Endothelial cell of umbilical vein (primary cell): ENCODE results near the gene AKNA.

ENCODE experiments used
- CTCF ChIP-seq, 2 donors: IDR thresholded peaks; 1 replicate in 1 of 2; 2 replicates in 1 of 2; pipeline ENCODE4 v1.5.1; 2011; ENCODE audit warnings: low read length in 2 of 2, mild to moderate bottlenecking in 2 of 2, moderate library complexity in 2 of 2, control low read depth in 1 of 2, inconsistent platforms in 1 of 2, low read depth in 1 of 2; ENCODE audit not compliant: insufficient read depth in 1 of 2; ENCODE audit errors: extremely low read depth in 1 of 2
- EZH2 ChIP-seq: IDR thresholded peaks from 2 replicates; pipeline ENCODE4 v1.6.1; 2012; ENCODE audit warnings: borderline replicate concordance, low read depth, mild to moderate bottlenecking, moderate library complexity, low read length, inconsistent platforms; ENCODE audit not compliant: severe bottlenecking
- FOS ChIP-seq: IDR thresholded peaks from 2 replicates; pipeline ENCODE4 v1.6.1; 2011; ENCODE audit warnings: mild to moderate bottlenecking, low read length, moderate library complexity, borderline replicate concordance; ENCODE audit not compliant: insufficient read depth
- POLR2A ChIP-seq: IDR thresholded peaks from 2 replicates; pipeline ENCODE4 v1.6.1; 2012; ENCODE audit warnings: low read depth, mild to moderate bottlenecking, control low read depth, low read length
- POLR2AphosphoS5 ChIP-seq: IDR thresholded peaks from 2 replicates; pipeline ENCODE4 v1.6.1; 2012; ENCODE audit warnings: low read depth, mild to moderate bottlenecking, control low read depth, low read length, moderate library complexity; ENCODE audit not compliant: insufficient read depth
- TF ChIP-seq, protein P1 (sequence below): IDR thresholded peaks from 2 replicates; pipeline ENCODE4 v1.6.1; 2011; ENCODE audit not compliant: insufficient read depth, insufficient read length

DNA sequence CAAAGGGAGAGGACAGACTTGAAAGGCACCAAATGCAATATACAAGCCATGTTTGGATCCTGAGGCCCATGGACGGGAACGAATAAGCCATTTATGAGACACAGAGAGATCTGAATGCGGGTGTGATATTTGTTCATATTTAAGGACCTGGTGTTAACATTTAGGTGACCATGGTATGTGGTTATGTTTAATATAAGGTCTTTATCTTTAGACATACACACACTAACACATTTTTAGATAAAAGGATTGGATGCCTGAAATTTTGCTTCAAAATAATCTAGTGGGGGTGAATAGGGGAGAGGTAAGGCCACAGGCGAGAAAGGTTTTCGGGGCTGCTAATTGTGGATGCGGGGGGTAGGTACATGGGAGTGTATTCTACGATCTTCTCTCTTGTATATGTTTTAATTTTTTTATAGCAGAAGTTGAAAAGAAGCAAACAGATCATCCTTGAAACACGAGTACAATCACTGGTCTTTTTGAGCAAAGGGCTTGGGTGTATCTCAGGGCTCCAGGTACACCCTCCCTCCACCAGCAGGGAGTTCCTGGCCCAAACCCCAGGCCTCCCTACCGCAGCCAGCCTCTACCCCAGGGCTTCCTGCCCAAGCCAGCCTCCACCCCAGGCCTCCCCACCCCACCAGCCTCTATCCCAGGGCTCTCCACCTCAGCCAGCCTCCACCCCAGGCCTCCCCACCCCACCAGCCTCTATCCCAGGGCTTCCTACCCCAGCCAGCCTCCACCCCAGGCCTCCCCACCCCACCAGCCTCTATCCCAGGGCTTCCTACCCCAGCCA is 12.2 kb downstream of the AKNA start:
- TF ChIP-seq EZH2 (no peak), POLR2AphosphoS5 (no peak), POLR2A (no peak), CTCF (IDR thresholded peaks at IDR 0.05; ENCODE audit: extremely low read depth in 1 of 2, insufficient read depth in 1 of 2, low read depth in 1 of 2, low read length in 2 of 2) (no peak), FOS (no peak)
- TF ChIP-seq, protein P1, sequence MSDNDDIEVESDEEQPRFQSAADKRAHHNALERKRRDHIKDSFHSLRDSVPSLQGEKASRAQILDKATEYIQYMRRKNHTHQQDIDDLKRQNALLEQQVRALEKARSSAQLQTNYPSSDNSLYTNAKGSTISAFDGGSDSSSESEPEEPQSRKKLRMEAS: no peak
